Measurements from ENCODE around the gene ADGRL4.

DNA sequence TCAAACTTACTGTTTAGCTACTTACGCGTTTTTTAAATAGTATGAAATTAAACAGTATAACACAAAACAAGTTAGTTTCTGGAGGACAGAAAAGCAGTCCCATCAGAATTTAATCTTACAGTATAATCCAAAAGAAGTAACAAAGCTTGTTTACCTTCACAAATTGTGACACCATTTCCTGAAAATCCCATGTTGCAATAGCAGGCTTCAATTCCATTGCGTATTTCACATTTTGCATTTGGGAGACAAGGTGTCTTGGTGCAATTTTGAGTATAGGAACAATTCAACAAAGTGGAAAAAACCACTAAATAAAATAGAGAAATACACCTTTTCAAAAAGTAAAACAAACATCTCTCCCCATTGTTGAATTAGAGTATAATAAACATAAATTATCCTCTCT, 1.6 kb downstream of the ADGRL4 start:
- no peak for TF ChIP-seq POLR2A (IDR thresholded peaks at IDR 0.05)
- TF ChIP-seq, protein P1, sequence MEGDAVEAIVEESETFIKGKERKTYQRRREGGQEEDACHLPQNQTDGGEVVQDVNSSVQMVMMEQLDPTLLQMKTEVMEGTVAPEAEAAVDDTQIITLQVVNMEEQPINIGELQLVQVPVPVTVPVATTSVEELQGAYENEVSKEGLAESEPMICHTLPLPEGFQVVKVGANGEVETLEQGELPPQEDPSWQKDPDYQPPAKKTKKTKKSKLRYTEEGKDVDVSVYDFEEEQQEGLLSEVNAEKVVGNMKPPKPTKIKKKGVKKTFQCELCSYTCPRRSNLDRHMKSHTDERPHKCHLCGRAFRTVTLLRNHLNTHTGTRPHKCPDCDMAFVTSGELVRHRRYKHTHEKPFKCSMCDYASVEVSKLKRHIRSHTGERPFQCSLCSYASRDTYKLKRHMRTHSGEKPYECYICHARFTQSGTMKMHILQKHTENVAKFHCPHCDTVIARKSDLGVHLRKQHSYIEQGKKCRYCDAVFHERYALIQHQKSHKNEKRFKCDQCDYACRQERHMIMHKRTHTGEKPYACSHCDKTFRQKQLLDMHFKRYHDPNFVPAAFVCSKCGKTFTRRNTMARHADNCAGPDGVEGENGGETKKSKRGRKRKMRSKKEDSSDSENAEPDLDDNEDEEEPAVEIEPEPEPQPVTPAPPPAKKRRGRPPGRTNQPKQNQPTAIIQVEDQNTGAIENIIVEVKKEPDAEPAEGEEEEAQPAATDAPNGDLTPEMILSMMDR (IDR thresholded peaks at IDR 0.05) = no peak
